DOHH2 (cell line): Measurements from ENCODE around the gene SPAG16.

ENCODE experiments used
- H3F3A ChIP-seq: fragments of 200-600 bp; sonication (generic), shearing (Covaris generic); 2 replicates; pipeline ENCODE4 v1.6.0; 2016; ENCODE audit warnings: antibody characterized with exemption, mild to moderate bottlenecking; ENCODE audit not compliant: control insufficient read depth, insufficient read depth
- H3K27ac ChIP-seq: fragments of 200-600 bp; sonication (generic); 2 replicates; pipeline ENCODE4 v1.5.1; 2014; ENCODE audit warnings: low read depth, mild to moderate bottlenecking, low read length, moderate library complexity
- H3K27me3 ChIP-seq: fragments of 200-600 bp; sonication (generic); 2 replicates; pipeline ENCODE4 v1.6.1; 2014; ENCODE audit warnings: mild to moderate bottlenecking, low read length, mixed read lengths; ENCODE audit not compliant: control insufficient read depth
- H3K36me3 ChIP-seq: fragments of 200-600 bp; sonication (generic); 2 replicates; pipeline ENCODE4 v1.6.1; 2014; ENCODE audit warnings: mild to moderate bottlenecking, low read length, moderate library complexity, mixed read lengths; ENCODE audit not compliant: control insufficient read depth
- H3K4me1 ChIP-seq: fragments of 200-600 bp; sonication (generic); 2 replicates; pipeline ENCODE4 v1.6.1; 2014; ENCODE audit warnings: mild to moderate bottlenecking, low read length, mixed read lengths; ENCODE audit not compliant: control insufficient read depth
- H3K4me2 ChIP-seq: fragments of 200-600 bp; sonication (generic); 2 replicates; pipeline ENCODE4 v1.6.0; 2014; ENCODE audit warnings: mild to moderate bottlenecking, low read length, moderate library complexity
- H3K4me3 ChIP-seq: fragments of 200-600 bp; sonication (generic); 2 replicates; pipeline ENCODE4 v1.5.1; 2014; ENCODE audit warnings: mild to moderate bottlenecking, low read length, mixed read lengths
- H3K79me2 ChIP-seq: fragments of 200-600 bp; sonication (generic); 2 replicates; pipeline ENCODE4 v1.6.1; 2014; ENCODE audit warnings: mild to moderate bottlenecking, low read length, mixed read lengths; ENCODE audit not compliant: control insufficient read depth
- H3K9me2 ChIP-seq: fragments of 200-600 bp; sonication (generic); replicated peaks from 2 replicates; pipeline ENCODE4 v1.6.1; 2014; ENCODE audit warnings: mild to moderate bottlenecking, low read length, mixed read lengths; ENCODE audit not compliant: control insufficient read depth
- H3K9me3 ChIP-seq: fragments of 200-600 bp; sonication (generic); 2 replicates; pipeline ENCODE4 v1.6.1; 2014; ENCODE audit warnings: antibody characterized with exemption, low read length, mixed read lengths; ENCODE audit not compliant: control insufficient read depth, insufficient read depth
- H4K20me1 ChIP-seq: fragments of 200-600 bp; sonication (generic); 2 replicates; pipeline ENCODE4 v1.6.0; 2014; ENCODE audit warnings: low read depth, mild to moderate bottlenecking, antibody characterized with exemption, low read length, moderate library complexity; ENCODE audit not compliant: control insufficient read depth, insufficient read depth
- EZH2phosphoT487 ChIP-seq: fragments of 200-600 bp; sonication (generic); IDR thresholded peaks from 2 replicates; pipeline ENCODE4 v1.6.1; 2017; ENCODE audit warnings: borderline replicate concordance, mild to moderate bottlenecking, antibody characterized with exemption, low read length, moderate library complexity, mixed read lengths
- TF ChIP-seq, protein P1 (sequence below): fragments of 200-600 bp; sonication (generic); IDR thresholded peaks from one replicate; pipeline ENCODE4 v1.5.1; 2014; ENCODE audit warnings: antibody characterized with exemption, mild to moderate bottlenecking, low read depth, low read length; ENCODE audit not compliant: poor library complexity, severe bottlenecking

SPAG16 gene

DNA sequence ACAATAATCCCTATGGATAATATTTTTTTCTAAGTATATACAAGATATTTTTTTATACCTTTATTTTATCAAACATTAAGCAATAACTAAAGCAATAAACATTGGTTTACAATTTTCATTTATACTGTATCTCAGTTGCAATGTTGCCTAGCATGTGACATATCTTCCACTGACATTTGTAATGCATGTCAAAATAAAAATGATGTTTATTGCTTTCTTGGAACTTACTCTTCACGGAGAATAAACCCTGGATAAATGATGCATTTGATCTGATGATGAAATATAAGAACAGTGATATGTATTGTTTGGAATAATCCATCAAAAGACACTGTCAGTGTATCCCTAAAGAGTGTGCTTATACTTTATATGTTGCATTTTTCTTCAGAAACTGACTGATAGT is 135.7 kb downstream of the SPAG16 start:
- no peaks in the 10 kb centered on the region for H3K9me2 ChIP-seq
- no peak overlapping the region for H3K27ac ChIP-seq
- no peak overlapping the region for H3K4me2 ChIP-seq
- H3K36me3 ChIP-seq, result no peaks in the 10 kb centered on the region
- H3K27me3 ChIP-seq, result no peaks in the 10 kb centered on the region
- no peaks in the 10 kb centered on the region for H3K4me1 ChIP-seq
- no peaks in the 10 kb centered on the region for H3K9me3 ChIP-seq
- TF ChIP-seq EZH2phosphoT487, result no peak
- TF ChIP-seq, protein P1, sequence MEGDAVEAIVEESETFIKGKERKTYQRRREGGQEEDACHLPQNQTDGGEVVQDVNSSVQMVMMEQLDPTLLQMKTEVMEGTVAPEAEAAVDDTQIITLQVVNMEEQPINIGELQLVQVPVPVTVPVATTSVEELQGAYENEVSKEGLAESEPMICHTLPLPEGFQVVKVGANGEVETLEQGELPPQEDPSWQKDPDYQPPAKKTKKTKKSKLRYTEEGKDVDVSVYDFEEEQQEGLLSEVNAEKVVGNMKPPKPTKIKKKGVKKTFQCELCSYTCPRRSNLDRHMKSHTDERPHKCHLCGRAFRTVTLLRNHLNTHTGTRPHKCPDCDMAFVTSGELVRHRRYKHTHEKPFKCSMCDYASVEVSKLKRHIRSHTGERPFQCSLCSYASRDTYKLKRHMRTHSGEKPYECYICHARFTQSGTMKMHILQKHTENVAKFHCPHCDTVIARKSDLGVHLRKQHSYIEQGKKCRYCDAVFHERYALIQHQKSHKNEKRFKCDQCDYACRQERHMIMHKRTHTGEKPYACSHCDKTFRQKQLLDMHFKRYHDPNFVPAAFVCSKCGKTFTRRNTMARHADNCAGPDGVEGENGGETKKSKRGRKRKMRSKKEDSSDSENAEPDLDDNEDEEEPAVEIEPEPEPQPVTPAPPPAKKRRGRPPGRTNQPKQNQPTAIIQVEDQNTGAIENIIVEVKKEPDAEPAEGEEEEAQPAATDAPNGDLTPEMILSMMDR, result no peak
- no peaks in the 10 kb centered on the region for H4K20me1 ChIP-seq
- H3F3A ChIP-seq, result no peaks in the 10 kb centered on the region
- H3K4me3 ChIP-seq, result no peak overlapping the region
- H3K79me2 ChIP-seq, result no peaks in the 10 kb centered on the region

DNA sequence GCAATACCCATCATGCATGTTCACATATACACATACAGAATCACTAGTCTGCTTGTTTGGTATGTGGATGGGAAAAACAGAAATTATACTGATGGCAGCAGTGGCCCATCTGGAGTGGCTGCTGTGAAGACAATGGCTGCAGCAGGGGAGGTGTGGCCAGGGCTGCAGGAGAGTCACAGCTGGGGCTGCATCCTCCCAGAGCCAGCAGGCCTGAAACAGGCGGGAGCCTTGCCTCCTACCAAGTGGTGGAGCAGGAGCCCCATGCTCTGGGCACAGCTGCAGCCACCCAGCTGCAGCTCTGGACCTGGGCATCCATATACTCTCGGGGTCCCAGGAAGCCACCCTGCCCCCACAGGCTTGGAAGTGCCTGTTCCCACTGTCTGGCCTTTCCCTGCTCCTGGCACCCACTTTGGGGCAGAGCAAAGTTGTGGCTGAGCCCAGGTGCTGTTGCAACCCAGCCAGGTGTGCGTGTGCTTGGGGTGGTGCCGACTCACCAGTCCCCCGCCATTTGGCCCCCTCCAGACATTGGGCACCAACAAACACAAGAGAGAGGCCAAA is 136.6 kb downstream of the SPAG16 start:
- H3K4me1 ChIP-seq, result no peaks in the 10 kb centered on the region
- no peak overlapping the region for H3K4me2 ChIP-seq
- H3K9me3 ChIP-seq, result no peaks in the 10 kb centered on the region
- H3K27ac ChIP-seq, result no peak overlapping the region
- H3K79me2 ChIP-seq, result no peaks in the 10 kb centered on the region
- TF ChIP-seq, protein P1, result no peak
- TF ChIP-seq EZH2phosphoT487, result no peak
- no peaks in the 10 kb centered on the region for H3K36me3 ChIP-seq
- H3K27me3 ChIP-seq, result no peaks in the 10 kb centered on the region
- no peaks in the 10 kb centered on the region for H4K20me1 ChIP-seq
- no peak overlapping the region for H3K4me3 ChIP-seq
- no peaks in the 10 kb centered on the region for H3K9me2 ChIP-seq
- H3F3A ChIP-seq, result no peaks in the 10 kb centered on the region

DNA sequence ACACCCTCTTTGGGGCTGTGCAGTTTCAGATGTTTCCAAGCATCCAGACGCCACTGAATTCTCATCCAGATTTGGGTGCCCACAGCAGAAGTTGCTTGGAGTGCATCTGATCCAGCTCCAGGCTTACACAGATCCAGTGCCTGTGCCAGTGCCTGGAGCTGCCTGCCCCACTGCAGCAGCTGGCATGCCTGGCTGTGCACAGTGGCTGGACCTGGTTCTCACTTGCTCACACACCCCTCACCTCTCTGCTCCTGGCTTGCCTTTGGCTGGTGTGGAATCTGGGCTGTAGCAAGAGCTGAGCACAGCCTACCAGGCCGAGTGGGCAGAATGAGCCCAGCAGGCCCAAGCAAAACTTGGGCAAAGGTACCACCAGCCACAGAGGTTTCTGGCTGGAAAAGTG is 137.9 kb downstream of the SPAG16 start:
- TF ChIP-seq EZH2phosphoT487, result no peak
- TF ChIP-seq, protein P1, result no peak
- Histone ChIP-seq H3K4me3 (no peak overlapping the region), H3K27me3 (no peaks in the 10 kb centered on the region), H4K20me1 (no peaks in the 10 kb centered on the region), H3K4me2 (no peak overlapping the region), H3K9me3 (no peaks in the 10 kb centered on the region), H3K27ac (no peak overlapping the region), H3K9me2 (no peaks in the 10 kb centered on the region), H3F3A (no peaks in the 10 kb centered on the region), H3K4me1 (no peaks in the 10 kb centered on the region), H3K36me3 (no peaks in the 10 kb centered on the region), H3K79me2 (no peaks in the 10 kb centered on the region)

DNA sequence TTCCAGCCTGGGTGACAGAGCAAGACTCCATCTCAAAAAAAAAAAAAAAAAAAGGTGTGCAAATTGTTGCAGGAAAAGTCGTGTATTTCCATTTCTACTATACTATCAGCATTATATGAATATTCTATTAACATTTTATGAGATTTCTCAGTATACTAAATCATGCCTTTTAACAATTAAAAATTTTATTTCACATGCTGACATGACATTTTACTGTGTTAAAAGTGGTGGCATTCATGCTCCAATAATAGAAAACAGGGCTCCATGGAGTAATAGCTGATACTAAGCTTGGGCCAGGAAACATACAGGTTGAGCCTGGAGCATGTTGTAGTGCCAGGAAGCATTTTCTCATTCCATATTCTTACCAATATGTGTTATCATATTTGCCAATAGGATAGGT is 141.4 kb downstream of the SPAG16 start:
- no peaks in the 10 kb centered on the region for H3K4me1 ChIP-seq
- H3K27me3 ChIP-seq, result no peaks in the 10 kb centered on the region
- H3K9me3 ChIP-seq, result no peaks in the 10 kb centered on the region
- TF ChIP-seq EZH2phosphoT487, result no peak
- TF ChIP-seq, protein P1, result no peak
- no peaks in the 10 kb centered on the region for H3K79me2 ChIP-seq
- H3K4me3 ChIP-seq, result no peak overlapping the region
- H3K27ac ChIP-seq, result no peak overlapping the region
- no peak overlapping the region for H3K4me2 ChIP-seq
- H3K36me3 ChIP-seq, result no peaks in the 10 kb centered on the region
- H3K9me2 ChIP-seq, result no peaks in the 10 kb centered on the region
- no peaks in the 10 kb centered on the region for H3F3A ChIP-seq
- H4K20me1 ChIP-seq, result no peaks in the 10 kb centered on the region
